Neuronal stem cell (in vitro differentiated cells): Measurements from ENCODE around the gene HEATR5B.

ENCODE experiments used
- DNase-seq: peaks from one replicate; pipeline ENCODE4 v3.0.0-alpha.2; 2013; ENCODE audit warnings: low spot score
- H2AFZ ChIP-seq: one replicate; pipeline ENCODE4 v1.6.1; 2013; ENCODE audit warnings: mild to moderate bottlenecking, low read length, inconsistent platforms
- H2AK5ac ChIP-seq: 2 replicates; pipeline ENCODE4 v1.6.1; 2013; ENCODE audit warnings: low read depth, mild to moderate bottlenecking, inconsistent platforms, low read length, moderate library complexity, mixed read lengths
- H2BK120ac ChIP-seq: 2 replicates; pipeline ENCODE4 v1.6.1; 2013; ENCODE audit warnings: low read depth, mild to moderate bottlenecking, inconsistent platforms, low read length, moderate library complexity, mixed read lengths
- H2BK12ac ChIP-seq: one replicate; pipeline ENCODE4 v1.6.1; 2013; ENCODE audit warnings: low read length, inconsistent platforms
- H2BK15ac ChIP-seq: 2 replicates; pipeline ENCODE4 v1.6.1; 2013; ENCODE audit warnings: mild to moderate bottlenecking, low read length, inconsistent platforms, mixed read lengths
- H2BK5ac ChIP-seq: one replicate; pipeline ENCODE4 v1.6.1; 2013; ENCODE audit warnings: inconsistent platforms, mild to moderate bottlenecking, low read length, moderate library complexity
- H3K14ac ChIP-seq: one replicate; pipeline ENCODE4 v1.6.1; 2013; ENCODE audit warnings: low read length, inconsistent platforms
- H3K18ac ChIP-seq: 2 replicates; pipeline ENCODE4 v1.6.1; 2013; ENCODE audit warnings: low read length, inconsistent platforms
- H3K23ac ChIP-seq: 2 replicates; pipeline ENCODE4 v1.6.1; 2013; ENCODE audit warnings: low read depth, mild to moderate bottlenecking, mixed read lengths, low read length, inconsistent platforms; ENCODE audit not compliant: poor library complexity
- H3K27ac ChIP-seq: replicated peaks from 3 replicates; pipeline ENCODE4 v1.5.1; 2013; ENCODE audit warnings: low read length, inconsistent platforms
- H3K27me3 ChIP-seq, 3 experiments: 2 replicates each; pipeline ENCODE4 v1.6.1; 2013; ENCODE audit warnings: low read length in 3 of 3, mild to moderate bottlenecking in 2 of 3, inconsistent platforms in 1 of 3, low read depth in 1 of 3, mixed read lengths in 1 of 3, moderate library complexity in 1 of 3; ENCODE audit not compliant: control insufficient read depth in 3 of 3, insufficient read depth in 3 of 3
- H3K36me3 ChIP-seq, 2 donors: replicated peaks in 1 of 2; 2 replicates each; pipeline ENCODE4 v1.6.1; 2013; ENCODE audit warnings: low read length in 2 of 2; ENCODE audit not compliant: control insufficient read depth in 2 of 2, insufficient read depth in 2 of 2
- H3K4ac ChIP-seq: 2 replicates; pipeline ENCODE4 v1.6.1; 2013; ENCODE audit warnings: inconsistent platforms, mild to moderate bottlenecking, low read length, moderate library complexity
- H3K4me1 ChIP-seq, 2 donors: 1 replicate in 1 of 2; 2 replicates in 1 of 2; pipeline ENCODE4 v1.6.1; 2013; ENCODE audit warnings: low read length in 2 of 2, low read depth in 1 of 2; ENCODE audit not compliant: control insufficient read depth in 2 of 2, insufficient read depth in 1 of 2
- H3K4me2 ChIP-seq: one replicate; pipeline ENCODE4 v1.6.1; 2013; ENCODE audit warnings: mild to moderate bottlenecking, low read length, inconsistent platforms; ENCODE audit not compliant: insufficient read depth, poor library complexity, severe bottlenecking
- H3K4me3 ChIP-seq, 2 donors: 2 replicates each; pipeline ENCODE4 v1.5.1; 2013; ENCODE audit warnings: low read length in 2 of 2, mild to moderate bottlenecking in 2 of 2, inconsistent platforms in 1 of 2, moderate library complexity in 1 of 2
- H3K79me1 ChIP-seq: one replicate; pipeline ENCODE4 v1.6.1; 2013; ENCODE audit warnings: low read depth, mild to moderate bottlenecking, inconsistent platforms, low read length, moderate library complexity
- H3K9ac ChIP-seq: one replicate; pipeline ENCODE4 v1.6.1; 2013; ENCODE audit warnings: mild to moderate bottlenecking, low read depth, low read length, inconsistent platforms; ENCODE audit not compliant: poor library complexity
- H3K9me3 ChIP-seq, 2 donors: replicated peaks in 1 of 2; 2 replicates each; pipeline versions ENCODE3 to v1.6.1; 2013; ENCODE audit warnings: low read length in 2 of 2, mild to moderate bottlenecking in 2 of 2, inconsistent platforms in 1 of 2, low read depth in 1 of 2, mixed read lengths in 1 of 2, moderate library complexity in 1 of 2; ENCODE audit not compliant: control insufficient read depth in 2 of 2, insufficient read depth in 1 of 2
- H4K8ac ChIP-seq: one replicate; pipeline ENCODE4 v1.6.1; 2013; ENCODE audit warnings: low read depth, mild to moderate bottlenecking, inconsistent platforms, low read length, moderate library complexity
- H4K91ac ChIP-seq: one replicate; pipeline ENCODE4 v1.6.1; 2013; ENCODE audit warnings: low read length, low read depth, mild to moderate bottlenecking, inconsistent platforms; ENCODE audit not compliant: poor library complexity
- WGBS, 2 donors: extraction: QIAGEN DNeasy Blood & Tissue Kit; methylation state at CpG; one replicate each; pipeline ENCODE4 v1.1.7; 2013; ENCODE audit warnings: missing lambda C conversion rate in 2 of 2, mixed read lengths in 1 of 2; ENCODE audit not compliant: insufficient read length in 2 of 2, insufficient replicate concordance in 1 of 2; ENCODE audit errors: extremely low coverage in 2 of 2; 5-methylcytosine and 5-hydroxymethylcytosine counted together

HEATR5B gene

GRCh38 chr2:37105150-37105549 lies 21.0 kb upstream of the HEATR5B start:
- Histone ChIP-seq H2BK120ac (no peak overlapping the region), H2AFZ (no peak overlapping the region), H2BK5ac (no peak overlapping the region), H2BK15ac (no peak overlapping the region), H3K4me2 (no peak overlapping the region), H3K4me1 (no peaks in the 10 kb centered on the region), H3K4me3 (no peak overlapping the region), H4K91ac (no peak overlapping the region), H3K9me3 (no peaks in the 10 kb centered on the region), H3K4ac (no peak overlapping the region), H3K27me3 (no peaks in the 10 kb centered on the region), H3K9ac (no peak overlapping the region), H2BK12ac (no peak overlapping the region), H3K18ac (no peak overlapping the region), H3K36me3 (peaks cover 4 to 71% of the 10 kb centered on the region in 2 donors), H3K27ac (no peak overlapping the region), H3K79me1 (no peaks in the 10 kb centered on the region), H2AK5ac (no peak overlapping the region), H3K23ac (no peak overlapping the region), H3K14ac (no peak overlapping the region), H4K8ac (no peak overlapping the region)
- DNase-seq = no peak
- no CpG with 5 or more reads among the region's 5 CpGs for WGBS, 2 donors

- WGBS, 2 donors = no CpG with 5 or more reads among the region's 2 CpGs
Observed at GRCh38 chr2:37104178-37104577, 20.0 kb upstream of the HEATR5B start.

GRCh38 chr2:37102588-37102987 lies 18.4 kb upstream of the HEATR5B start:
- H3K23ac ChIP-seq = no peak overlapping the region
- H2BK15ac ChIP-seq = no peak overlapping the region
- H3K79me1 ChIP-seq = no peaks in the 10 kb centered on the region
- peaks cover 1 to 67% of the 10 kb centered on the region in 2 donors for H3K36me3 ChIP-seq
- H2AFZ ChIP-seq = no peak overlapping the region
- no peak overlapping the region for H3K9ac ChIP-seq
- H2BK120ac ChIP-seq = no peak overlapping the region
- H3K27me3 ChIP-seq = peaks cover 0 to 2% (median 0%) of the 10 kb centered on the region in 3 experiments
- H3K4me1 ChIP-seq = no peaks in the 10 kb centered on the region
- DNase-seq = no peak
- no peak overlapping the region for H2BK12ac ChIP-seq
- no CpG with 5 or more reads among the region's 3 CpGs for WGBS, 2 donors
- H4K91ac ChIP-seq = no peak overlapping the region
- H2AK5ac ChIP-seq = no peak overlapping the region
- no peak overlapping the region for H3K14ac ChIP-seq
- no peak overlapping the region for H3K4me2 ChIP-seq
- no peak overlapping the region for H3K18ac ChIP-seq
- no peak overlapping the region for H2BK5ac ChIP-seq
- H3K9me3 ChIP-seq = no peaks in the 10 kb centered on the region
- H3K4me3 ChIP-seq = no peak overlapping the region
- no peak overlapping the region for H3K4ac ChIP-seq
- H4K8ac ChIP-seq = no peak overlapping the region
- no peak overlapping the region for H3K27ac ChIP-seq

More at GRCh38 chr2:37104178-37104577, 20.0 kb upstream of the HEATR5B start:
- Histone ChIP-seq H3K9ac (no peak overlapping the region), H3K23ac (no peak overlapping the region), H3K27me3 (peaks cover 0 to 2% (median 0%) of the 10 kb centered on the region in 3 experiments), H3K9me3 (no peaks in the 10 kb centered on the region), H3K18ac (no peak overlapping the region), H4K91ac (no peak overlapping the region), H3K4me1 (no peaks in the 10 kb centered on the region), H2AK5ac (no peak overlapping the region), H3K4me3 (no peak overlapping the region), H2BK15ac (no peak overlapping the region), H3K14ac (no peak overlapping the region), H3K79me1 (no peaks in the 10 kb centered on the region), H3K27ac (no peak overlapping the region), H2BK12ac (no peak overlapping the region), H2BK120ac (no peak overlapping the region), H2AFZ (no peak overlapping the region), H2BK5ac (no peak overlapping the region), H4K8ac (no peak overlapping the region), H3K36me3 (peaks cover 4 to 71% of the 10 kb centered on the region in 2 donors), H3K4me2 (no peak overlapping the region), H3K4ac (no peak overlapping the region)
- DNase-seq = no peak

GRCh38 chr2:37100054-37100453 lies 15.9 kb upstream of the HEATR5B start:
- no peak overlapping the region for H3K4me2 ChIP-seq
- H3K9ac ChIP-seq = no peak overlapping the region
- H3K79me1 ChIP-seq = no peaks in the 10 kb centered on the region
- no peak overlapping the region for H2BK12ac ChIP-seq
- peaks cover 1 to 67% of the 10 kb centered on the region in 2 donors for H3K36me3 ChIP-seq
- H2BK5ac ChIP-seq = no peak overlapping the region
- no CpG with 5 or more reads among the region's 1 CpG for WGBS, 2 donors
- no peak overlapping the region for H3K18ac ChIP-seq
- DNase-seq = no peak
- H3K9me3 ChIP-seq = no peaks in the 10 kb centered on the region
- H2AFZ ChIP-seq = no peak overlapping the region
- H2AK5ac ChIP-seq = no peak overlapping the region
- no peak overlapping the region for H4K91ac ChIP-seq
- no peak overlapping the region for H3K4ac ChIP-seq
- no peak overlapping the region for H4K8ac ChIP-seq
- no peak overlapping the region for H2BK120ac ChIP-seq
- H3K4me3 ChIP-seq = no peak overlapping the region
- H3K23ac ChIP-seq = no peak overlapping the region
- no peak overlapping the region for H3K27ac ChIP-seq
- no peak overlapping the region for H2BK15ac ChIP-seq
- H3K14ac ChIP-seq = no peak overlapping the region
- H3K4me1 ChIP-seq = no peaks in the 10 kb centered on the region
- peaks cover 0 to 2% (median 0%) of the 10 kb centered on the region in 3 experiments for H3K27me3 ChIP-seq
